NCI-H1694 (cell line): ENCODE data around the gene TMPRSS6.

Experiments
- DNase-seq: peaks from one replicate; lab custom pipeline; 2025; lab: John Stamatoyannopoulos, UW

TMPRSS6 gene

DNA sequence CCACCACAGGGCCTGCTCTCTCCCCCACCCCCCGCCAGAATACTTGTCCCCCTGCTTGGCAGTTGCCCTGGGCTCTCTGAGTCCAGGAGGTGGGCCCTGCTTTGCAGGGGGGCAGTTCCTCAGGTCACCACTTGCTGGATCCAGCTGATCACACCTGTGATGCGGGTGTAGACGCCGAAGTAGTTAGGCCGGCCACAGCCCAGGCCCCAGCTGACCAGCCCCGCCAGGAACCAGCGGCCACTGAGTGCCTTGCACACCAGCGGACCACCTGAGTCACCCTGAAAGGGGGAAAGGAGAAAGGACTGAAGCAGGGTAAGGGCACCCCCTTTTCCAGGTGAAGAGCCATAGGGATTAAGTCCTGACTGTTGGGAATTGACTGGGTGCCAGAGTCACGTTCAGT is 43.6 kb downstream of the TMPRSS6 start:
- DNase-seq = no peak

DNA sequence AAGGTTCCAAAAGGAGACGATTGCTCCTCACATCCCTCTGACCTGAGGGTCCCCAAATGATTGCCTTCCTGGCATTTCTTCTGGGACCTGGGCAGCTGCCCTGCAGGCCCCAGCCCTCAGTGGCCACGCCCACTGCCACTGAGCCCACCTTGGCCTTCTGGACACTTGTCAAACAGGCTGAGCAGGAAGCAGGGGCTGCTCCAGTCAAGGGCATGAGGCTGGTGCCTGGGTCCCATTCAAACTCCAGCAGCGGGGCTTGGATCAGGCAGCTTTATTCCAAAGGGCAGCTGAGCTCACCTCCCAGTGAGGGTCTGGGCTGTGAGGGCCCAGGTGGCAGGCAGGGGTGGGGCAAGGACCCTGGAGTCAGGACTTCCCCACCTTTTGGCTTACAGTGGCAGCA is 44.3 kb downstream of the TMPRSS6 start:
- no peak for DNase-seq

DNA sequence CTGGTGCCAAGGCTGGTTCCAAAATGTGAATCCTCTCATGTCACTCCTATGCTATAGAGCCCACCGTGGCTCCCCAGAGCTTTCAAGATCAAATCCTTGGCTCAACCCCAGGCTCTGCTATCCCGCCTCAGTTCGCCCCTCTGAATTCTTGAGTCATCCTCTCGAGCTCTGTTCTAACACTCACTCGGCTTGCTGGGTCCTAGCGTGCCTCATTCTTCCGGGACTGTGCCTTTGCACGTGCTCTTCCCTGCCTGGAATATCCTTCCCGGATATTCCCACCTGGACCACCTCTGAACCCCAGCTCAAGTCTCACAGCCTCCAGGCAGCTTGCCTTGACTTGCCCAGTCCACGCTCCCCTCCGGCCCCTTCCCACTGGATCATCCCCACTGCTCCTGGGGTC is 45.0 kb downstream of the TMPRSS6 start:
- DNase-seq = no peak

DNA sequence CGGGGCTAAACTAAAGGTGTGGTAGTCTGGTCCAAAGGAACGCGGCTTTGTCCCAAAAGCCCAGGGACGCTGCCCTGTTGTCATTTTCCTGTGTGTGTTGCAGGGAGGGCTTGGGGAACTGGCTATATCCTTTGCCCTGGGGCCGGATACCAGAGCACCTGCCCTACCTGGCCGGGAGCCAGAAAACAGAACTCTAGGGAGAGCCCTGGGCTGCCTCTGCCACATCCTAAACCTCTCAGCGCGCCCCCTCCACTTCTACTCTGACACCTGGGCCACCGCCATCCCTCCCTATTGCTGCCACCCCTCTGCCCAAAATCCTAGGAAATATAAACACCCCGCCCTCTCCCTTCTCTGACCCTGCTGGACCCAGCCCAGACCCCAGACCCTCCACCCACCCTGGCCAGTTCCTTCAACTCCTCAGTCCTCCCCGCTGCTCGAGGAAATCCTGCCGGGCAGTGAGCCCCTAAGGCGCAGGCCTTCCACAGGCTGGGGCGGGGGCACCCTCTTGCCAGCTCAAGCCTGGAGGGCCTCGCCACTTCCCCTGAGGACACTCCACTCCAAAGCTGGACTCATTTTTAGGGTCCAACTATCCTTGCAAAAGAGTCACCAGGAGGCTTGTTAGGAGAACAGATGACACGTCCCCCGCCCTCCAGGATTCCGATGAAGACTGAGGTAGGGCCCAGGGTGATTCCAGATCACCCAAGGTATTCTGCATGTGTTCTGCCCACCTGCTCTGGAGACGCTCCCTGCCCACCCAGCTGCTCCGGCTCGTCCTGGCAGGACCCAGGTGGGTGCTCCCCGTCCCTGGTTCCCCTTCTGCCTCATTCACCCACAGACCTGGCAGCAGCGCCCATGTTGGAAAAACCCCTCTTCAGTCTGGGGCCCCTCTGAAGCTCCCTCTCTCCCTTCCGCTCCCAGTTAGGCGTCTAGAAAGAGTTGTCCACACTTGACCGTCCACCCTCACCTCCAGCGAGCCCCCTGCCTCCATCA is 45.8 kb downstream of the TMPRSS6 start:
- DNase-seq = no peak

DNA sequence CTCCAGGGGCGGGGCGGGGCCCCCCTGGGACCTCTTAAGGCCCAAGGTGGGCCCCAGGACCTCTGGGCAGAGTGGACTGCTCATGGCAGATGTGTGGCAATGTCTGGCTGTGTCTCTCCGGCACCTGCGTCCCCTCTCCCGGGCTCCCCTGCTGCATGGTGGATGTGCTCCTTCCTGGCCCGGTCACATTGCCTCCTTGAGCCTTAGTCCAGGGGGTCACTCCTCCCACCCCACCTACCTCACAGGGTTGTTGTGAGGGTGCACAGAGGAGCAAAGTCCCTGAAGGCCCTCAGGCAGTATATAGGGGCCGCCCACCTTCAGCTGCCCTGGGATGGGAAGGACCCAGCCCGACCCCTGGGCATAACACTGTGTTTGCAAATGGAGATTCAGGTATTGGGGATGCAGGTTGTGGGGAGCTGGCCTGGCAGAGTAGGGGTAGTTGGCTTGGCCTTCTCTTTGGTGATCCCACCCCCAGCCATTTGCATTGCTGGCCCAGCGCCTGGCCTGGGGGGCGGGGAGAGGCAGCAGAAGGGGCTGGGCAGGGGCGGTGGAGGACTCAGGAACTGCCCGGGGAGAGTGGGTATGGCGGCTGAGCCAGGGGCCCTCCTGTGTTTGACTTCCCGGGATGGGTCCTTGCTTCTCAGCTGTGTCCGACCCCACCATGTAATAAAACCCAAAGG is 46.7 kb downstream of the TMPRSS6 start:
- DNase-seq = no peak

DNA sequence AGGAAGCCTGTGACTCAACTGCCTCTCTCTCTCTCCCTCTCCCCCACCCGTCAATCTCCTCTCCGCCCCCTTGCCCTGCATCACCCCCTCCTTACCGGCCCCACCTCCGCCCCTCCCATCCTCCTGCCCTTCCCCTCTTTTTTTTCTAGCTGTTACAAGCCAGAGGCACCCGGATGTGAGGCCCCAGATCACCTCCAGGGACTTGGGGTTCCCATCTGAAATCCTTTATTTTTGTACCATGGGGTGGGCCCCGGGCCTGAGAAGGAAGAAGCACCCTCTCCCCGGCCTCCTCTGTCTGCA is 47.2 kb downstream of the TMPRSS6 start:
- DNase-seq = no peak

DNA sequence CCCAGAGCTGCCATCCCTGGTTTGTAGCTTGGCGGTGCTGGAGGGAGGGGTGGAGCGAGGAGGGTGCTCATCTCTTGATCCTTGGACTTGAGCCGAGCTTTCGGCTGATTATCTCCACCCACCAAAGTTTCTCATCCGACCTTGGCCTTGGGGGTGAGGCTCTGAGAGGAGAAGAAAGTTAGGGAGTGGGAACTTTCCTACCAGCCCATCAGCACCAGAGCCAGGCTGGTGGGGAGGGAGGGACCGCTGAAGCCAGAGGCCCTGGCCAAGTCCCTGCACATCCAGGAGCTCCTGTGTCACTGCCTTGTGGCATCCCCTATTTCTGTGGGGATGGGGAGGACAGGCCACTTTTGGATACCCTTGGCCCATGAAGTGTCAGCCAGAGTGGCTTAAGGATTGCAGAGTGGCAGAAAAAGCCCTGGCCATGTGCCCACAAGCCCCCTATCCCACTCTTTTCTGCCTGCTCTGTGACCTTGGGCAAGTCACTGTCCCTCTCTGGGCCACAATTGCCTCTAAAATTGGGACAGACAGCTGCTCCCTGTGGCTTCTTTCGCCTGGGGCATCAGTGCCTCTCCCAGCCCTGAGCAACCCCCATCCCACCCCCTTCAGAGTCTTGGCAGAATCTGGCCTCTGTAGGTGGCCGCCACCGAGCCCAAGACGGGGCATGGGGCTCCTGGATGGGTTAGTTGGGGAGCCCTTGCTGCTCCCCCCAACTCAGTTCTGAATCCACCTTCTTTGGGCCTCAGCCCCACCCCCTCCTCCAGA is 47.7 kb downstream of the TMPRSS6 start:
- no peak for DNase-seq

DNA sequence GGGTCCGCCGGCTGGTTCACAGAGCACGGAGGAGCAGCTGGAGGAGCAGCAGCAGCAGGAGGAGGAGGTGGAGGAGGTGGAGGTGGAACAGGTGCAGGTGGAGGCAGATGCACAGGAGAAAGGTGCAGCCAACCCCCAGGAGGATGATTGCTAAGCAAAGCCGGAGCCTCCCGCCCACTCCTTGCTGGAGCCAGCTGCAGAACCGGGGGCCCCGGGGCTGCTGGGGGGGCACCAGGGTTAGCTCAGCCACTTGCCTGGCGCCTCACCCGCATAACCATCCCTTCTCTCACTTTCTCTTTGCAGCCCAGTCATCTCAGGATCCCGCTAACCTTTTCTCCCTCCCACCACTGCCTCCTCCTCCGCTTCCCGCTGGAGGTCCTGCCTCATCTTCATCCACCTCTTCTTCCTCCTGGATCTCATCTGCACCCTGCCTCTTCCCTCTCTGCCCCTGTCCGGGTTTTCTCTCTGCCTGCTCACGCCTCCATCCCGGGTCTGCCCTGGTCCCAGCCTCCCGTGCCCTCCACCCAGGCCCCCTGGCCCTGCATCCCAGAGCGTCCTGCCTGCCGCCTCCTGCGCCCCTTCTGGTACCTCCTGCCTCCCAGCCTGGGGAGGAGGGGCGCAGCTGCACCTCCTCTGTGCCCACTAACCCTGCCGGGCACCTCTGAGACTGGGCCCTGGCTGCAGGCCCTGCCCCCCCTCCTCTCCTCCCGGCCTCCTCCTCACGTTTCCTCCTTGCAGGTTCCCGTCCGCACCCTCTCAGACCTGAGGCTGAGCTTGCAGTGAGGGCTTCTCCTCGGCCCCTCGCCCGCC is 48.5 kb downstream of the TMPRSS6 start:
- no peak for DNase-seq

DNA sequence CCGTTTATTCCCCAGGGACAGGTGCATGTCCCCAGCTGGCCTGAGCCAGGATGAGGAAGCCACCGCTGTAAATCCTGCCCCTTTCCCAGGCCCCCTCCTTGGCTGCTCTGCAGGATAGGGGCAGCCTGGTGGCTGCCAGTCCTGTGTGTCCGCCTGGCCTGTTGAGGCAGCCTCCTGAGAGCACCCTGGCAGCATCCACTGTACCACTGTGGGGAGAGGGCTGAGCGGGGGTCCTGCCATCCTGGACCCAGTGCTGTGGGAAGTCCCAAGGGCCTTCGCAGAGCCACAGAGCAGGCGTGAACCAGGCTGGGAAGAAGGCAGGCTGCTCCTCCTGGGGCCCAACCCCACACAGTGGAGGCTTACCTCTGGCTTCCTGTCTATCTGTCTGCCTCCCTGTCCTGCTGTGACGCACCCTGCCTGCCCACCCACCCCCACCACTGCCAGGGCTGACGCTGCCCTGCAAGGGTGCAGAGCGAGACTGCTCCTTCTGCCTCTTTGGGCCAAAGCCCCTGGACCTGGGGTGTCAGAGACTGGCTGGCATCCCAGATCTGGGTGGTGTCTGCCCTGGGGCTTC is 49.5 kb downstream of the TMPRSS6 start:
- DNase-seq = no peak

DNA sequence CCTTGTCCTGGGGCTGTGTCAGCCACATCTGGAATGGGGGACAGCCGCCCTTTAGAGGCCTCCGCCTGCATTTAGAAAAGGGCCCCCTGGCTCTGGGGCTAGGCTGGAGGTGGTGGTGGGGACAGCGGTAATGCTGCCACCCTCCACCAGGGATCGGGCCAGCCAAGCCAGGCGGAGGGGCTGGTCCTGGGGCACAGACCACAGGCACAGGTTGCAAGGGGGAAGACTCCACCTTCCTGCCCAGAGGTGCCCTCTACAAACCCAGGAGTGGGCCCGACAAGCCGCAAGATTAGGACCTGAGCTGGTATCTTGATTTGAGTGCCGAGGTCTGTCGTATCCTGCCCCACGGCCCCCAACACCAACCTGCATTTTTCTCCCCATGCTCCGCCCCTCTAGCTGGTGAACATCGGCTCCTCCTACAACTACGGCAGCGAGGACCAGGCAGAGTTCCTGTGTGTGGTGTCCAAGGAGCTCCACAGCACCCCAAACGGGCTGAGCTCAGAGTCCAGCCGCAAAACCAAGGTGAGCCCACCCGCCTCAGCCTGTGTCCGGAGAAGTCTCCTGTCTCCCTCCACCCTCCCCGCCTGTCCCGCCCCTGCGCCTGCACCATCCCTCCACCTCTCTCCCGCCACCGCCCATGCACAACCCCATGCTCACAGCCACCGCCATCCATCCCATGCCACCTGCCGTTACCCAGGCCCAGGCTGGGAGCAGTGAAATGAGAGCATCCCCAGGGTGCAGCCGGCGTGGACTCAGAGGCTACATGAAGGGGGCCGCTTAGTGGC is 50.4 kb downstream of the TMPRSS6 start:
- DNase-seq = no peak

DNA sequence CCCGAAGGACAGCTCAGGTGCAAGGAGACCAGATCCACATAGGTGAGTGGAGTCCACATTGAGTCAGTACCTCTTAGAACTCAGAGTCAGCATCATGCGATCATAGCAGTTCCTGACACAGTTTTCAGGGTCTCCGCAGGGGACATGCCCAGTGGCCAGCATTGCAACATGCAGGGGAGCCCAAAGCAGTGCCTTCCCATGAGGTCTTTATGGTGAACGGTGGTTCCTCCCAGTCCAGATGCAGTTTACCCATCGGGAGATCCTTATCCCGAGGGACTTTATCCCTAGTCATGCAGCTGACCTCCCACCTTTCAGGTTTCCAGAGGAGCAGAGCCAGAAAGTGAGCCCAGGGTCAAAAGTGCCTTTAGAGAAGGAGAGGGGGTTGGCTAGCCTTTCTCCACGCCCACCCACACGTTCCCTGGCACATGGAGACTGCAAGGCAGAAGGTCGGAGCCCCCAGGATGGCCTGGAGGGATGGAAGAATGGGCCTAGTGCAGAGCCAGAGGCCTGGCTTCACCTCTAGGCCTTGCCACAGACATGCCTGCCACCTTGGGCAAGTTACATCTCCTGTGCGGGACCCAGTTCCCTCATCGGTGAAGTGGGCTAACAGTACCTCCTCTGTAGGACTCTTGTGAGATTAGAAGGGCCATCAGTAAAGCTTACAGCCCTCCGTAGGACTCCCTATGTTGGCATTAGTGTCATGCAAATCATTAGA is 51.6 kb downstream of the TMPRSS6 start:
- no peak for DNase-seq

DNA sequence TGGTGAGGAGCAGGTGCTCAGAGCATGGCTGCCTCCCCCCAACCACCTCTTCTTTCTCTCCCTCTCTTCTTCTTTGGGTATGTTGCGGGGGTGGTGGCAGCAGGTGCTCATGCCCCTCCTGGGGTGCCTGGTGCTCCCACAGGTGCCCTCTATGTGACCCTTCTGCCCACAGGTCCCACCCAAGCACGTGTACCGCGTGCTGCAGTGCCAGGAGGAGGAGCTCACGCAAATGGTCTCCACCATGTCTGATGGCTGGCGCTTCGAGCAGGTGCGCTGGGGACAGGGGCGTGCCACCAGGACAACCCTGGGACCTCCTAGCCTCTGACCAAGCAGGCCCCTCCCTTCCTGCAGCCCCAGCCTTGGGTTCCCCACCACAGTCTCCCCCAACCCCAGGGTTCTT is 52.3 kb downstream of the TMPRSS6 start:
- DNase-seq = no peak

DNA sequence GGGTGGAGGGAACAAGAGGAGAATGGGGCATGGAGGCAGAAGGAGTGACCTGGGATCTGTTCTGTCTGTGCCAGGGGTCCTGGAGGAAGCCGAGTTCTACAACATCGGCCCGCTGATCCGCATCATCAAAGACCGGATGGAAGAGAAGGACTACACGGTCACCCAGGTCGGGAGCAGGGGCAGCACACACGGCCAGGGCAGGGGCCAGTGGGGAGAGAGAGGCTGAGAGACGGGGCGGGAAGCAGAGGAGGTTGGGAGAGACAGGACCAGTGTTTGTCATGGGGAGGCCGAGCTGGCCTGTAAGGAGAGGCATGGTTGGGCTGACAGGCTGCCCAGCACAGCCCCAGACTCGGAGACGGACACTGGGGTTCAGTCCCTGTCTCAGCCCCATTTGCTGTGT is 53.3 kb downstream of the TMPRSS6 start:
- DNase-seq = no peak

DNA sequence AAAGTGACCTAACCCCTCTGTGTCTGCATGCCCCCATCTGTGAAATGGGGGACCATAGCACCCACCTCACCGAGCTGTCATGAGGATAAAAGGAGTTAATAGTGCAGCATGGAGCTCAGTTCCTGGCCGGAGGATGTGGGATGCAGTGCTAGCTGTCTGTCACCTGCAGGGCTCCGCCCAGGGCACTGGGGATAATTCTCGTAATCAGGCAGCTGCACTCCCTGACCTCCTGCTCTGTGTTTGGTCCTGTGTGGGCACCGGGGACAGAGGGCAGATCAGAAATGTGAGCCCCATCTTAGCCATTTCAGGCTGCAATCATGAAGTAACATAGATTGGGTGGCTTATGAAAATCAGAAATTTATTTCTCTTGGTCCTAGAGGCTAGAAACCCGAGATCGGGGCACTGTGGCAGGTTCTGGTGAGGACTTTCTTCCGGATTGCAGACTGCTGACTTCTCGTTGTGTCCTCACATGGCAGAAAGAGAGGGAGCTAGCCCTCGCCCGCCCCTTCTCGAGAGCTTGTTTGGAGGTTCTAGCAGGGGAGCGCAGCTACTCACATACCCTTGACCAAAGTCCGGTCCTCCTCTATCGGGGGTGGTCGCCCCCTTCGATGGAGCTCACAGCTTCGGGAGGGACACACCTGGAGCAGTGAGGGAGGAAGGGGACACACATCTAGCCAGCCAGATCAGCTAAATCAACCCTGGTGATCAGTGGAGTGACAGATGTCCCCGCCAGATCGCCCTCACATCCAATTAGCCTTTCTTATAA is 54.7 kb downstream of the TMPRSS6 start:
- no peak for DNase-seq

DNA sequence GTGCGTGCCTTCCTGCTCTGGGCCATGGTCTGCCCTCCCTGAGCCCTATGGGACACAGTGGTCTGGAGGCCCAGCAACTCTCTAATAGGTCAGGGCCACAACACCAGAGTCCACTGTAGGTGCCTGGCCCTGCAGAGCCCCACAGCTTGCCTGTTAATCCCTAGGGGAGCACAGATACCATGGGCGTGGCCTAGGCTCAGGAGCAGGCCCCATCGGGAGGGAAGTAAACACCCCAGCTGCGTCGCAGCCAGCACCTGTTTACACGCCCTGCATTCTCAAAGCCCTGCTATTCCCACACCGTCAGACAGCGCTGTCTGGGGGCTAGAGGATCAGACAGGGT is 55.5 kb downstream of the TMPRSS6 start:
- no peak for DNase-seq

DNA sequence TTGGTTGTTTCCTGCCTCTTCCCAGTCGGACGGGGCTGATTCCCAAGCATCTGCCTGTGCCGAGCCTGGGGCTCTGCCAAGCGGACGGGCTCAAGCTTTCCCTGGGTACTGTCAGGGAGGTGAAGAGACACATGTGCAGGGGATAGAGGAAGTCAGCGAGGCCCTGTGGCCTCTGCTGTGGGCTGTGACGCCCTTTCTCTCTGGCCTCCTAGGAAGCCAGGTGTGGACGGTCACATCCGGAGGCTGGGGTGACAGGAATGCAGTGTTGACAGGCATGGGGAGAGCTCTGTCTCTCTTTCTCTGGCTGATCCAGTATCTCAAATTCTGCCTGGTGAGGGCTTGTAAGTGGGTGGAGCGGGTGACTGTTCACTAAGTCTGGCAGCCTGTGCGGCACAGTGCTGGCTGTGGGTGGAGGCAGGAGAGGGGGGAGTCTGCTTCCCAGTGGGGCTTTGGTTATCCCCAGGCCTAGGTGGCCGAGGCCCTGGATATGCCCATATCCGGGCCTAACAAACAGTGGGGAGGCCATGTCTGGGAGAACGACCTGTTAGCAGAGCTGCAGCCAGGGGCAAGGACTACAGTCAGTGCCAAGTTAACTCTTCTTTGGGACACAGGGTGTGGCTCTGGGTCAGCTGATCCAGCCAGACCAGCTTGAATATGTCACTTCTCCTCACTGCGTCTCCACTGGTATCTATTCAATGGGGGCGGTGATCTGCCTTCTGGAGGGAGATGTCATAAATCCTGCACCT is 56.0 kb downstream of the TMPRSS6 start:
- DNase-seq = no peak

DNA sequence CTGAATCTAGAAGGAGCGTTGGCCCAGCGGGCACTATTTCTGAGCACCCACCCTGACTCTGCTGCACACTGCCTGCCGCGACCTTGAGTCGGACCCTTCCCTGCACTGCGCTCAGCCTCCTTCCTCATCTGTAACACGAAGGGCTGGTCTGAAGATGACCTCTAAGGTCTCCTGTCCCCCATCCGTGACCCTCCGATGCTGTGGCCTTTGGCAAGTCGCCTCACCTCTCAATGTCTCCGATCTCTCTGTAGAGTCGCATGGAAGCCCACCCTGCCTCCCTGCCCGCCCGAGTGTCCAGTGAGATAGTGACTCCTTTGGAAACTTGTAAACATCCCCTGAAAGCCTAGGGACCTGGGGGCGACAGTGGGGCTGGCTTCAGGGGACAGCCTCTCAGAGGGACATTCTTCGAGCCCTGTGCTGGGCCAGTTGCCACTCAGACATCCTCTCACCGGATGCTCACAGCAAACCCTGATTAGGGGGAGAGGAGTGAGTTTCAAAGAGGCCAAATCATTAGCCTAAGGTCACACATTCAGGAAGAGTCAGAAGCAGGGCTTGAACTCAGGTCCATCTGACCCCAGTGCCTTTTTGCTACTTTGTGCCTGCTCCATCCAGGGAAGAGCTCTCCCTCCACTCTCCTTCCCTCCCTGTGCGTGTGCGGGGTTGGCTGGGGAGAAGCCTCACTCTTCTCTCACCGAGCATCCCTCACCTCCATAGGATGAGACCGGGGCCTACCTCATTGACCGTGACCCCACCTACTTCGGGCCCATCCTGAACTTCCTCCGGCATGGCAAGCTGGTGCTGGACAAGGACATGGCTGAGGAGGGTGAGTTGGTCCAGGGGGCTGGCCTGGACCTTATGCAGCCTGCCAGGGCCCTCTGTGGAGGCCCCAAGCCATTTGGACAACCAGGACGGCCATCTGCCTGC is 56.9 kb downstream of the TMPRSS6 start:
- DNase-seq = no peak
